GM12875 (cell line): ENCODE data around the gene CRB2.
A peak's percentile ranks its signal among the peaks of the same experiment; 100 is the strongest.

Source experiments
- H3K4me3 ChIP-seq: one replicate; pipeline ENCODE4 v1.5.1; 2011; ENCODE audit warnings: low read depth, low read length, control low read depth
- TF ChIP-seq, protein P1 (sequence below): IDR thresholded peaks from 2 replicates; pipeline ENCODE4 v1.5.1; 2011; ENCODE audit warnings: low read depth, mild to moderate bottlenecking, control low read depth, inconsistent platforms, low read length, moderate library complexity, borderline replicate concordance; ENCODE audit not compliant: insufficient read depth

CRB2 gene

DNA sequence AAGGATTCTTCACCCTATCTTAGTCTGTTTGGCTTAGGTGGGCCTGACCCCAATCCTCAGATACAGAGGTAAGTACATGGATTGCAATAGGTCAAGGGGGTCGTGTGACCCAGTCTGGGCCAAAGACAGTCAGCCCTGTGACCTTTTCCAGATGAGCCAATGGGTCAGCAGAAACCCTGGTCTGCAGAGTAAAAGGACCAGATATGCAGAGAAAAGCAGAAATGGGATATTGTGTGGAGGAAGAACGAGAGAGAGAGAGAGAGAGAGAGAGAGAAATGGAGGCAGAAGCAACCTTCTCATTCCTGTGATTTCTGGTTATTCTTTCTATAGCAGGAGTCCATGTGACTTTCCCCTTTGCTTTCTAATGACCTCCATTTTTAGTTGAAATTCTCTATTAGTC, 40.4 kb upstream of the CRB2 start:
- TF ChIP-seq, protein P1, sequence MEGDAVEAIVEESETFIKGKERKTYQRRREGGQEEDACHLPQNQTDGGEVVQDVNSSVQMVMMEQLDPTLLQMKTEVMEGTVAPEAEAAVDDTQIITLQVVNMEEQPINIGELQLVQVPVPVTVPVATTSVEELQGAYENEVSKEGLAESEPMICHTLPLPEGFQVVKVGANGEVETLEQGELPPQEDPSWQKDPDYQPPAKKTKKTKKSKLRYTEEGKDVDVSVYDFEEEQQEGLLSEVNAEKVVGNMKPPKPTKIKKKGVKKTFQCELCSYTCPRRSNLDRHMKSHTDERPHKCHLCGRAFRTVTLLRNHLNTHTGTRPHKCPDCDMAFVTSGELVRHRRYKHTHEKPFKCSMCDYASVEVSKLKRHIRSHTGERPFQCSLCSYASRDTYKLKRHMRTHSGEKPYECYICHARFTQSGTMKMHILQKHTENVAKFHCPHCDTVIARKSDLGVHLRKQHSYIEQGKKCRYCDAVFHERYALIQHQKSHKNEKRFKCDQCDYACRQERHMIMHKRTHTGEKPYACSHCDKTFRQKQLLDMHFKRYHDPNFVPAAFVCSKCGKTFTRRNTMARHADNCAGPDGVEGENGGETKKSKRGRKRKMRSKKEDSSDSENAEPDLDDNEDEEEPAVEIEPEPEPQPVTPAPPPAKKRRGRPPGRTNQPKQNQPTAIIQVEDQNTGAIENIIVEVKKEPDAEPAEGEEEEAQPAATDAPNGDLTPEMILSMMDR, result no peak
- no peak overlapping the region for H3K4me3 ChIP-seq

DNA sequence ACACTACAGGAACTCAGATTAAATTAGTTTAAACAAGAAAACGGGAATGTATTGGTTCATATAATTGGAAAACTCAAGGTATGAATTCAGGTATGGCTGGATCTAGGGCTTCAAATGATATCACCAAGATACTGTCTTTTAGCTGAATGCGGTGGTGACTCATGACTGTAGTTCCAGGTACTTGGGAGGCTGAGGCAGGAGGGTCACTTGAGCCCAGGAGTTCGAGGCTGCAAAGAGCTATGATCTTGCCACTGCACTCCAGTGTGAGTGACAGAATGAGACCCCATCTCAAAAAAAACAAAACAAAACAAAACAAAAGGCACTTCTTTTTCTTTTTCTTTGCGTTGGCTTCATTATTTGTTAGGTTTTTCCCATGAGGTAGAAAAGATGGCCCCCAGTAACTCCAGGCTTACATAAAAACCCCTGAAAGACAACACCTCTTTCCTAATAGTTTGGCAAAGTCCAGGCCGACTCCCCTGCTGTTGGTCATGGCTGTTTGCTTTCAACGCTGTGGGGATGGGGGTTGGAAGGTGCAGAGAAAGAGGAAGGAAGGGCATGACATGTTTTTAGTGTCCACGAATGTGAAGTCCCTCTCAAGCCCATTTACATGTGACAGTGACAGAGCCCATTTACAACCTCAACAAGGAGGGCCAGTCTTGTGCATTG, 39.8 kb upstream of the CRB2 start:
- TF ChIP-seq, protein P1, result no peak
- H3K4me3 ChIP-seq, result no peak overlapping the region

DNA sequence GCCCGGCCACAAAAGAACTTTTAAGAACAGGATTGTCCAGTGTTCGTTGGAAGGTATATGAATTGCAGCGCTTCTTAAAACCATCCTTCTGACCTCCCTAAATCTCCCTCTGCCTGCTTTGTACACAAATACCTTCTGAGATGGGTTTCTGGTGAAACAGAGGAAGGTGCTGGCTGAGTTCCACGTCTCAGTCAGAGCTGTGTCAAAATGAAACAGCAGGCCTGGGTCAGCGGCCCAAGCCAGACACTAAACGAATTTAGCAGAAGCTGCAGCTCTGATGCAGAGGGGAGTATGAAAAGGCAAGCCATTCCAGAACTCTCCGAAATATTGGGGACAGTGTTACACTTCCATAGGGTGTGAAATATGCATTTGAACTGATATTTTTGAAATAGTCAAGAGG, 37.8 kb upstream of the CRB2 start:
- H3K4me3 ChIP-seq, result no peak overlapping the region
- TF ChIP-seq, protein P1, result no peak

DNA sequence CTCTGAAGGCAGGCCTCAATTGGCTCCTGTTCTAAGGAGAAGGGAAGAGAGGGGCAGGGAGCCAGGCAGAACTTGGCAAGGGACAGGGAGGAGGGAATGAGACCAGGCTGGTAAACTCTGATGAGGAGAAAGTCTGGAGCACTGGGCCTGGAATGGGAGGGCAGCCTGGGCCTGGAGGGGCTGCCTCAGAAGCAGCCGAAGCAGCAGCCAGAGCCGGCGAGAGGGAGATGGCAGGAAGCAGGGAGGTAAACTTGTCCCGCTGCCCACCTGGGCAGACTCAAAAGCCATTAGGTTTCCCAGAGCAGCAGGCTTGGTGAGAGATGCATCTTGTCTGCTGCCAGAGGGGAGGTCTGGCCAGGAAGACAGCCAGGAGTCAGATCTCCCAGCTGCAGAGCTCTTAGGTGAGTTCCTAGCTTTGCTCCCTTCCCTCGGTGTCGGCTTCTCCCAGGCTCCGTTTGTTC, 37.0 kb upstream of the CRB2 start:
- TF ChIP-seq, protein P1, result no peak

DNA sequence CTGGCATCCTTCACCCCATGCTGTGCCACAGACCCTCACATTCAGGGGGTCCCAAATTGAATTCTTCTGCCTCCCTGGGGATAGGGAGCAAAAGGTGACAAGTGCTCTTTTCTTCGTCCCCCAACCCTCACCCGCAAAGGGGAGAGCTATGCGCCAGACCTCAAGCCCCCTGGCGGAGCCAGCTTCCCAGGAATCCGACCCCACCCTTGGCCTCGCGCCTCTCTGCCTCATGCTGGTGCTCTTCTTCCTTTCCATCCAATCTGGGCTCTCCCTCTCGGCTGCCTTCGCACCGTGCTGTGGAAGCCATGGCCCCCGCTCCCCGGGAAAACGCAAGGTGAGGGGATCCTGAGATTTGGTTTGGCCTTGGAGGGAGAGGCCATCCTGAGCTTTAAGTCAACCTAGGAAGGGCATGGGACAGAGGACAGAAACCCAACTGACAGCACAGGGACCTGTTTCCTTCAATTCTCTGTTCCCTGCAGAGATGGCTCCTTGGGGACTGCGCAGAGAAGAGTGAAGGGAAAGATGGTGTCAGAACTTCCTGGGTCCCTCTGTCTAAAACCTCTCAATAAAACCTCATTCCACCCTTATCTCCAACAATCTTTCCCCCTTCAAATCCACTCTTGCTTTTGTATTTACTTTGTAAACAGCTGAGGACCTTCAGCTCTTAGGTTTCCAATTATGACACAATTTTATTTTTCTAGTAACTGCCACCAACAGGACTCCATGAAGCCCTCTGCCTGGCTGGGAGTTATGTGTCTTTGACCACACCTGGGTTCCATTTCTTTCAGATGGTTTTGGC, 36.3 kb upstream of the CRB2 start:
- H3K4me3 ChIP-seq, result no peak overlapping the region
- TF ChIP-seq, protein P1, result no peak

More for the DNA sequence above, 37.0 kb upstream of the CRB2 start:
- no peak overlapping the region for H3K4me3 ChIP-seq

DNA sequence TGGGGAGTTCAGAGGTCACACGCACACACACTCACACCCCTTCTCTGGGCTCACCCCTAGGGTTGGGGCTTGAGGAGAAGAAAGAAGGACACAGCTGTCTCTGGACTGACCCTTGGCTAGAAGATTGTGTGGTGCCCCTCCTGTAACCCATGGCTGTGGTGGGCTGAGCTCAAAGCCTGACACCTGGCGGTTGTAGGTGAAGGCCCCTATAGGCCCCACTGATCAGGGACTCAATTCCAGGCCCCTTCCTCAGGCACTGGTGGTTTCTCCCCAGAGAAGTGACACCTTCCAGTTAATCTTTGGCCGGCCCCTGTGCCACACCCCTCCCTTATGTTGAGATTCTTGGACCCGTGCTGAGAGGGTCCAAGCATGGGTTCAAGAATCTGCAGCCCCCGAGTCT, 35.2 kb upstream of the CRB2 start:
- TF ChIP-seq, protein P1, result peak; percentile 20; the same call in 1 of the 2 replicates
- no peak overlapping the region for H3K4me3 ChIP-seq
